AG04449 (cell line): Measurements from ENCODE around the gene CMTM1.

Experiments used
- CTCF ChIA-PET: fragments of 350-600 bp; formaldehyde crosslinking; extraction: SDS; loops from one replicate; lab custom pipeline; 2021; ENCODE audit warnings: antibody characterized with exemption; lab: Yijun Ruan, JAX
- POLR2A ChIA-PET: fragments of 400-600, 350-600 bp; formaldehyde crosslinking; extraction: SDS; loops from one replicate; lab custom pipeline; 2020; ENCODE audit warnings: antibody characterized with exemption, inconsistent platforms; lab: Yijun Ruan, JAX
- DNase-seq: peaks from one replicate; pipeline ENCODE4 v3.0.0-alpha.2; 2010; ENCODE audit warnings: low read depth, low spot score
- H3K4me3 ChIP-seq: 2 replicates; pipeline ENCODE4 v1.5.1; 2011; ENCODE audit warnings: low read depth, mild to moderate bottlenecking, control low read depth, low read length
- TF ChIP-seq, protein P1 (sequence below): IDR thresholded peaks from one replicate; pipeline ENCODE4 v1.5.1; 2011; ENCODE audit warnings: mild to moderate bottlenecking, moderate library complexity, low read length, control low read depth, inconsistent platforms; ENCODE audit not compliant: insufficient read depth; ENCODE audit errors: missing control alignments

The CMTM1 gene

DNA sequence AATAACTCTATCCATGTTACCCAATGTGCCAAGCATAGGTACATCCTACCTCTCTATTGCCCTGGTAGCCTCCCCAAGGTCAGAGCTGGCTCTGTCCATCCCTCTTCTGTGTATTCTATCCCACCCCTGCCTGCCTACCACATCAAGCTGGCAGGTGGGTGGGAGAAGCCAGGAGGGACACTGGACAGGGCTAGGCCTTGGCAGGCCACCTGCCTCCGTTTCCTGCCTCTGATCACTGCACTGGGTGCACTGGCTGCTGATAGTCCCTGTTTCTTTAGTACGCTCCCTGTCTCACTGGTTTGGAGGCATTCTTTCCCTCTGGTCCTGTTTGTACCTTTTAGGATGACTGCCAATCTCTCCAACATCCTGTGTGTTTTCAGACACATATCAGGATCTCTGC lies 29.0 kb upstream of the CMTM1 start:
- POLR2A ChIA-PET: no interaction called here
- CTCF ChIA-PET: no interaction called here
- H3K4me3 ChIP-seq: no peak overlapping the region
- DNase-seq: no peak
- TF ChIP-seq, protein P1, sequence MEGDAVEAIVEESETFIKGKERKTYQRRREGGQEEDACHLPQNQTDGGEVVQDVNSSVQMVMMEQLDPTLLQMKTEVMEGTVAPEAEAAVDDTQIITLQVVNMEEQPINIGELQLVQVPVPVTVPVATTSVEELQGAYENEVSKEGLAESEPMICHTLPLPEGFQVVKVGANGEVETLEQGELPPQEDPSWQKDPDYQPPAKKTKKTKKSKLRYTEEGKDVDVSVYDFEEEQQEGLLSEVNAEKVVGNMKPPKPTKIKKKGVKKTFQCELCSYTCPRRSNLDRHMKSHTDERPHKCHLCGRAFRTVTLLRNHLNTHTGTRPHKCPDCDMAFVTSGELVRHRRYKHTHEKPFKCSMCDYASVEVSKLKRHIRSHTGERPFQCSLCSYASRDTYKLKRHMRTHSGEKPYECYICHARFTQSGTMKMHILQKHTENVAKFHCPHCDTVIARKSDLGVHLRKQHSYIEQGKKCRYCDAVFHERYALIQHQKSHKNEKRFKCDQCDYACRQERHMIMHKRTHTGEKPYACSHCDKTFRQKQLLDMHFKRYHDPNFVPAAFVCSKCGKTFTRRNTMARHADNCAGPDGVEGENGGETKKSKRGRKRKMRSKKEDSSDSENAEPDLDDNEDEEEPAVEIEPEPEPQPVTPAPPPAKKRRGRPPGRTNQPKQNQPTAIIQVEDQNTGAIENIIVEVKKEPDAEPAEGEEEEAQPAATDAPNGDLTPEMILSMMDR: no peak

DNA sequence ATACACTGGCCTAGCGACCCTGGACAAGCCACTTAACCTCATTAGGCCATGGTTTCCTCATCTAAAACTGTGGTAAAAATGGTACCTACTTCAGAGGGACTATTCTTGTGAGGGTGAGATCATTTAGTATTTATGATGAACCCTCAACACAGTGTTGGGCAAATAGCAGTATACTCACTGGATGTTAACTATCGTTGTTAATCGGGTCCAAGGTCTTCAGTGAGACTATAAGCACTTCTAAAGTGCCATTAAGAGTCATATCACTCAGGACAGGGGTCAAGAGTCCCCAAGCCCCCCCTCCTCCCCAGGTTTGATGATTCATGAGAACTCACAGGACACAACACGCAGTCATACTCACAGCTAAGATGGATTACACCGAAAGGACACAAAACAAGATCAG lies 27.3 kb upstream of the CMTM1 start:
- ChIA-PET POLR2A (no interaction called here), CTCF (interaction anchor here (1.0 kb wide), 1 partner anchor 13 kb away, joined by 4 read pairs; the partner anchor contains the start of gene CKLF)
- TF ChIP-seq, protein P1: no peak

DNA sequence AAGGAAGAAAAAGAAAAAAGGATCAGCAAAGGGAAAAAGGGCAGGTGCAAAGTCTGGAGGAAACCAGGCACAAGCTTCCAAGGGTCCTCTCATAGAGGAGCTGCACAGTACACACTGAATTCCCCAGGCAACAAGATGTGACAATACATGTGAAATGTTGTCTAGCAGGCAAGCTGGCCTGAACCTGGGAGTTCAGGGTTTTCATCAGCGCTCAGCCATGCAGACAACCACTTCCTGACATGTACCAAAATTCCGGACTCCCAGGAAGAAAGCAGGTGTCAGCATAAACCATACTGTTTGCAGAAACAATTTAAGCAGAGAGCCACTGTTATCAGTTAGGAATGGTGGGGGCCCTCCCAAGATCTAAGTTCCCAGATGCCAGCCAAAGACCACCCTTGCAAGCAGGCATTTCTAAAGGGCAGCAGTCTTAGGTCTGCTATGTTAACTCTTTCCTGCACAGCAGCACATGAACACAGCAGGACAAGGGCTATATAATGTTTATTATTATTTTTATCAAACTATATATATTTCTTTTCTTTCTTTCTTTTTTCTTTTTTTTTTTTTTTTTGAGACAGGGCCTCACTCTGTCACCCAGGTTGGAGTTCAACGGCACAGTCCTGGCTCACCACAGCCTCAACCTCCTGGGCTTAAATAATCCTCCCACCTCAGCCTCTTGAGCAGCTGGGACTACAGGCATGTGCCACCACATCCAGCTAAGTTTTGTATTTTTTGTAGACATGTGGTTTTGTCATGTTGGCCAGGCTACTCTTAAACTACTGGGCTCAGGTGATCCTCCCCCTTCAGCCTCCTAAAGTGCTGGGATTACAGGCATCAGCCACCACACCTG lies 26.4 kb upstream of the CMTM1 start:
- TF ChIP-seq, protein P1: no peak
- ChIA-PET POLR2A (interaction anchor here (0.8 kb wide), 1 partner anchor 14 kb away, joined by 3 read pairs; no protein-coding TSS in a partner anchor), CTCF (interaction anchor here (1.0 kb wide), 1 partner anchor 12 kb away, joined by 4 read pairs; the partner anchor contains the start of gene CKLF)
- H3K4me3 ChIP-seq: no peak overlapping the region
- DNase-seq: no peak

More for the DNA sequence above, 27.3 kb upstream of the CMTM1 start:
- H3K4me3 ChIP-seq: no peak overlapping the region
- no peak for DNase-seq

DNA sequence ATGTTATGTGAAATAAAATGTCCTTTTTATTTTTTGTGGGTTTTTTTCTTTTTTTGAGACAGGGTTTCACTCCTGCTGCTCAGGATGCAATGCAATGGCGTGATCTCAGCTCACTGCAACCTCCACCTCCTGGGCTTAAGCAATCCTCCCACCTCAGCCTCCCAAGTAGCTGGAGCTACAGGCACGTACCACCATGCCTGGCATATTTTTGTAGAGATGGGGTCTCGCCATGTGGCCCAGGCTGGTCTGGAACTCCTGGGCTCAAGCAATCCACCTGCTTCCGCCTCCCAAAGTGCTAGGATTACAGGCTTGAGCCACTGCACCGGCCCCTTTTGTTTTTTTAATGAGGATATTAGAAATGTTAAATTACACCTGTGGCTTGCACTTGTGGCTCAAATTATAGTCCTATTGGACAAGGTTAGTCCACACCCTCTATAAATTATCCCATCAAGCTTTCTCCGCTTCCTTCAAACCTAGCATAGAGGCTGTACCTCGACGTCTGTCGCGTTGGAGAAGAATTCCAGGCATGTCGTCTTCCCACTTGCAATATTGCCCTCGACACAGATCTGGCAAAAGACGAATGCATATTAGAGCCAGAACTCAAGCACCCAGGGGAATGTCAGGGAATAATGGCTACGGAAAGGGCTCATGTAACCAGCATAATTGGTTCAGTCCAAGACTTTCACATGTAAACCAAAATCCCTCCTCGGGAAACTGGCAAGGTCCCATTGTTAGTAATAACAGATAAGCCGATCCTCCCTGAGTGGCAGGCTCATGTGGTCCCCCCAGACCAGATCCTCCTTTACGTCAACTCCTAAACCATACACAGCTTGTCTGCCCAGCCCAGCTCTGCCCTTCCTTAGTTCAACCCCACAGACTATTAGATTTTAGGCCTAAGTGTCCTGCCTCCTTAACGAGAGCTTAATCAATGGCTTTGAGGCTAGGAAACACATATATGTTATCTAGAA lies 24.6 kb upstream of the CMTM1 start:
- POLR2A ChIA-PET: no interaction called here
- CTCF ChIA-PET: interaction anchor here (0.6 kb wide), 1 partner anchor 331 kb away, joined by 4 read pairs; no protein-coding TSS in a partner anchor
- TF ChIP-seq, protein P1: no peak
- no peak for DNase-seq
- no peak overlapping the region for H3K4me3 ChIP-seq

DNA sequence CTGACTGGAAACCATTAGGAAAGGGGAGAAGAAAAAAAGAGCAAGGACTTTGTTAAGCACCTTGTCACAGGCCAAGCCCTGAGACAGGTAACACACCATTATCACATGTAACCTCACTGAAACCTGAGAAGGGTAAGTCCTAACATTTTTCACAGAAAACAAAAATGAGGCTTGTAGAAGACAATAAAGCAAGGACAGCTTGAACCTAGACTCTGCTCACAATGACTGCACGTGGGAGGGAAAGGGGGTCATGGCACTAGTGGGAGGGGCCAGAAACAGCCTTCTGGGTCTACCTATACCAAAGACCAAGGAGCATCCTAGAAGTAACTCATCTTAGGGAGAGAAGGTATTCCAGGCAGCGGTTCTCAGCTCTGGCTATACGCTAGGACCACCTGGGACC lies 23.8 kb upstream of the CMTM1 start:
- no peak overlapping the region for H3K4me3 ChIP-seq
- POLR2A ChIA-PET: no interaction called here
- TF ChIP-seq, protein P1: no peak
- CTCF ChIA-PET: no interaction called here
- no peak for DNase-seq
